CD4-positive, alpha-beta T cell treated with Interferon gamma for 1 hour (primary cell): ENCODE results near the gene GGCX.

Source experiments
- DNase-seq: peaks from one replicate; pipeline ENCODE4 v3.0.0-alpha.2; 2020

Gene GGCX

DNA sequence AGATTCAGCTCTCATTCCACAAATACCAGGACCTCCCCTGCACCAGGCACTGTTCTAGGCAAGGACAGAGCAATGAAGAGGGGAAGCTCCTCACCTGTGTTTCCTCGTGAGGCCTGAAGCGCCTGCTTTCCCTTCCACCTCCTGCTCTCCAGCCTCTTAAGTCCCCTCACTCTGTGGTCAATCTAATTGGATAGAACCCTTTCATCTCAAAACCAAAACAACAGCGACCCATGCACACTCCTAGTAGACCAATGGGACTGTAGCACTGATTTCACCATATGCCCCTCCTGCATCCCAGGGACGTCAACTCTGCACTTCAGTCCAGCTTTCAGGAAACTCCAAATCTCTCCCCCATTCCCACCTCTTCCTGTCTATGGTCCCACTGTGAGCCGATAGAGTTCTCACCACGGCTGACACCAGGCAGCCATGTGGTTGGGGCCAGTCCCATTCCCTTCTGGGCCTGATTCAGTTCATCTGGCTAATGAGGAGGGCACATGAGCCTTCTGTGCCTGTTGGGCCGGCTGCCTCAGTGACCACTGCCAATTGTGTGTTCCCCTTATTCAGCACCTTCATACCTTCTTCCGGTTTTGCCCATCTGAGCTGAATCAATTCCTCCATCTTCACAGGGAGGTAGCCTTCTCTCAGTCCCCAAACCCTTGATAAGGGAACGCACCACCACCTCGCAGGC lies 55.6 kb downstream of the GGCX start:
- no peak for DNase-seq

DNA sequence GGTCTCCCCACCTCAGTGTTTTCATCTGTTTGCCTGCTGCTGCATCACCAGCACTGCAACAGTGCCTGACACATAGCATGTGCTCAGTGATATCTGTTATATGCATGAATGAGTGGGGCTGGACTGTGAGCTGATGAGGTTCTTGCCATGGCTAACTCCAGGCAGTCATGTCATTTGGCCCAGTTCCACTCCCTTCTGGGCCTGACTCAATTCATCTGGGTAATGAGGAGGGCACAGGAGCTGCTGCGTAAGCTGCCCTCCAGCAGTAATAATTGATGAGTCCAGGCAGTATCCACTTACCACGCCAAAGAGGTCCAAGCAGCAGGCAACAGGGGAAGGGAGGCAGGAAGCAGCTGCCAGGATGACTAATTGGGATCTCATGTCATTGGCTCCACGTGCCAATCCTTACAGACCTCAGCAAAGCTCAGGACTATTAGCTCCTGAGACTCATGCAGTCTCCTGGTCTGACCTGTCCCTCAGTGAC lies 56.5 kb downstream of the GGCX start:
- DNase-seq: no peak

- no peak for DNase-seq
Observed at GRCh38 chr2:85503851-85504777, 57.2 kb downstream of the GGCX start.

DNA sequence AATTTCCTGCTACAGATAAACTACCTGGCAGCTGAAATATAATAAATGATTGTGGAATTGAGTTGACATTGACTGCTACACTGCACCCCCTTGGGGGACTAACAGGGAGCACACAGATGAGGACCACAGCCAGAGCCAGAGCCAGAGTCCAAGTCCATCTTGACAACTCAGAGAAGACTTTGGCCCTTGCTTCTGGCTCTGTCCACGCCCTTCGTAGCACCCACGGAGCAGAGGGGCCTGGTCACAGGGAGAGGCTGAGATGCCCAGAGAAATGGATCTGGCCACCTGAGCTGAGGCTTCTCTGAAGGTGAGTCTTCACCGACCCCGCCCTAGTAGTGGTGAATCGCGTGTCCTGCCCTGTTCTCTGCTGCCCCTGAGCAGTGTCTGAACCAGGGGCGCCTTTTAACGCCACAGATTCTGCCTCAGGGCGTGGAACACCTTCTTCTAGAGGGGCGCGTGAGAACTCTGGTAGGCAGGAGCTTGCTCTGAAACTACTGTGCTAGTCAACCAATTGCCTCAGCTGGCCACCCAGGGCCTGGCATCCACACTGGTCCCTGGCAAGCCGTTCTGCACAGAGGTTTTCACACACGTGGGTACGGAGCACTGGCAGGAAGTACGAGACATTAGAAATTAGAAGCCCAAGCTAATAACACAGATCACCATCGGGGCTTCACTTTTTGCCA lies 58.0 kb downstream of the GGCX start:
- DNase-seq: no peak

GRCh38 chr2:85502720-85503119 lies 58.6 kb downstream of the GGCX start:
- no peak for DNase-seq

GRCh38 chr2:85501248-85501647 lies 60.0 kb downstream of the GGCX start:
- peak; percentile 19 for DNase-seq

DNA sequence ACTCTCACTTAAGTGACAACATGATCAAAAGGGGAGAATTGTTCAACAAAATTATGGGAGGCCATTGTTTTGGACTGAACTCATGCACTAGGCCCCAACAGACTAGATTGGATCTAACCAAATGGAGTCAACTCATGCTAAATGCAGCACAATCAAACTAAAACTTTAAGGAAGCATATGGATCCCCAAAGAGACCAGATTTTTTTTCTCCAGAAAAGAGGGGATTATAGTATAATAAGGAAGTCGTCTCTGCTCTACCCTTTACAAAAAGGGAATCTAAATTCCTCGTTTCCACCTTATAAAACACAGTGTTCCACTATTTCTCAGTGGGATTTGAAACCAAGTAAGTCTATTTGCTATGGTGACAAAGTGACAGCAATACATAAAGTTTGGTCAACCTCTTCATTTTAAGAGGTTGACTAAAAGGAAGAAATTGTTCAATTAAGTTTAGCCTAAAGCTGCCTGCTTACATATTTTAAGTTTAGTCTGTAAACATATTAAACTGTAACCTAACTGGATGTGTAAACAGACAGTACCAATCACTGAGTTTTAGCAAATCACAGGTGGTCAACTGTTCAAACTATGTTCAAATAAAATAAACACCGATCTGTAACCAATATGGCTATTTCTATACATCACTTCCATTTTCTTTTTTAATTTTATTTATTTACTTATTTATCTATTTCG lies 63.2 kb downstream of the GGCX start:
- no peak for DNase-seq

DNA sequence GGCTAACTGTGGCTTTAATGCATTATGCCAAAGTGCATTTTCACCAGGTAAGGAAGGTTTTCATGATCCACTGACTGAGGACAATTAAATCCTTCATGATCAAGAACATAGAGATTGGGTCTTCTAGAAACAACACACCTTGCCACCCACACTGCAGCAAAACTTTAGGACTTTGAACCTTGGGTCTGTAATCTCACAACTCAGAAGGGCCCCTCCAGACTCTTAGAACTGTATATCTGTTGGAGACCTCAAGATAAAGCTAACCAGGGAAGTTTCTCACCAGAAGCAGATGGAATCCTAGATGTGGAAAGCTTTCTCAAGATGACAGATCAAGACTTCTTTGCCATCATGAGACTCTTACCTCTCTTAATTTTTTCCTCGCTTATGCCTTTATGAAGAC lies 64.9 kb downstream of the GGCX start:
- DNase-seq: no peak
